ENCODE data around the gene FAM219A. TPM values are rescaled to one million over a fixed set of nuclear protein-coding genes. Genes with fewer than 3 reads are reported as not detected.

FAM219A gene
- total RNA-seq, 2 donors from 2014 or later = 14.4 to 16.5 TPM

GRCh38 chr9:34426347-34427074, 31.9 kb downstream of the FAM219A start:
- intact Hi-C loops (cut with DNase I) = no loop called here
- Histone ChIP-seq H3K4me1 (replicated peaks) (peaks cover 7% of the 10 kb centered on the region), H3K9me3 (no peaks in the 10 kb centered on the region), H3K27me3 (replicated peaks; ENCODE audit: insufficient read depth) (no peaks in the 10 kb centered on the region), H3K36me3 (no peaks in the 10 kb centered on the region), H3K4me3 (no peak overlapping the region), H3K27ac (no peak overlapping the region)
- no peak for DNase-seq (ENCODE audit: low spot score)
- TF ChIP-seq, protein P1, sequence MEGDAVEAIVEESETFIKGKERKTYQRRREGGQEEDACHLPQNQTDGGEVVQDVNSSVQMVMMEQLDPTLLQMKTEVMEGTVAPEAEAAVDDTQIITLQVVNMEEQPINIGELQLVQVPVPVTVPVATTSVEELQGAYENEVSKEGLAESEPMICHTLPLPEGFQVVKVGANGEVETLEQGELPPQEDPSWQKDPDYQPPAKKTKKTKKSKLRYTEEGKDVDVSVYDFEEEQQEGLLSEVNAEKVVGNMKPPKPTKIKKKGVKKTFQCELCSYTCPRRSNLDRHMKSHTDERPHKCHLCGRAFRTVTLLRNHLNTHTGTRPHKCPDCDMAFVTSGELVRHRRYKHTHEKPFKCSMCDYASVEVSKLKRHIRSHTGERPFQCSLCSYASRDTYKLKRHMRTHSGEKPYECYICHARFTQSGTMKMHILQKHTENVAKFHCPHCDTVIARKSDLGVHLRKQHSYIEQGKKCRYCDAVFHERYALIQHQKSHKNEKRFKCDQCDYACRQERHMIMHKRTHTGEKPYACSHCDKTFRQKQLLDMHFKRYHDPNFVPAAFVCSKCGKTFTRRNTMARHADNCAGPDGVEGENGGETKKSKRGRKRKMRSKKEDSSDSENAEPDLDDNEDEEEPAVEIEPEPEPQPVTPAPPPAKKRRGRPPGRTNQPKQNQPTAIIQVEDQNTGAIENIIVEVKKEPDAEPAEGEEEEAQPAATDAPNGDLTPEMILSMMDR (IDR thresholded peaks at IDR 0.05) = no peak
- TF ChIP-seq POLR2A (IDR thresholded peaks at IDR 0.05) = no peak
- TF ChIP-seq POLR2AphosphoS5 (IDR thresholded peaks at IDR 0.05) = no peak
- 79% methylated on average over 5 of the region's 5 CpGs for WGBS

GRCh38 chr9:34419716-34420504, 38.5 kb downstream of the FAM219A start:
- TF ChIP-seq, protein P1 (IDR thresholded peaks at IDR 0.05) = no peak
- TF ChIP-seq POLR2A (IDR thresholded peaks at IDR 0.05) (no peak), POLR2AphosphoS5 (IDR thresholded peaks at IDR 0.05) (no peak)
- Histone ChIP-seq H3K36me3 (peaks cover 0 to 4% of the 10 kb centered on the region in 2 donors), H3K27ac (no peak overlapping the region), H3K4me1 (replicated peaks) (no peaks in the 10 kb centered on the region), H3K9me3 (no peaks in the 10 kb centered on the region), H3K27me3 (replicated peaks; ENCODE audit: insufficient read depth) (no peaks in the 10 kb centered on the region), H3K4me3 (no peak overlapping the region)
- intact Hi-C loops (cut with DNase I) = no loop called here
- no peak for DNase-seq (ENCODE audit: low spot score)
- 80% methylated on average over 4 of the region's 4 CpGs for WGBS

DNA sequence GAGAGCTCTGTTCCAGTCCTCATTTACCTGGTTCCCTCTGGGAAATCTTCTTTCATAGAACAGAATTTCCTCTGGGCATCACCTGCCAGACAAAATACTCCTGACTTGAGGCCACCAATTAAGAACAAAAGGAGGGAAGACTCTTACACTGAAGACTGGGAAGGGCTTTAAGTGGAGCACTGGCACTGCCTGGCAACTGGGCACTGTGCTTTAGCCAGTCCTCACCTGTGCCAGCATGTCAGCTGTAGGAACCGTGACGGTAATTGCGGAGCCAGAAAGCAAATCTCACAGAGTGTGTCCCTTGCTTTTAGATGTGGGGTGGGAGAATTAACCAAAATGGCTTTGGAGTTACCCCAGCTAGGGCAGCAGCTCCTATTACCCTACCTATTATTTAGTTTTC, 40.6 kb downstream of the FAM219A start:
- H3K9me3 ChIP-seq = no peaks in the 10 kb centered on the region
- H3K4me1 ChIP-seq (replicated peaks) = no peaks in the 10 kb centered on the region
- WGBS = 60% methylated on average over 3 of the region's 3 CpGs
- H3K27me3 ChIP-seq (replicated peaks; ENCODE audit: insufficient read depth) = no peaks in the 10 kb centered on the region
- H3K36me3 ChIP-seq = peaks cover 0 to 4% of the 10 kb centered on the region in 2 donors
- DNase-seq (ENCODE audit: low spot score) = no peak
- no peak overlapping the region for H3K27ac ChIP-seq
- intact Hi-C loops (cut with DNase I) = no loop called here
- H3K4me3 ChIP-seq = no peak overlapping the region
- TF ChIP-seq, protein P1 (IDR thresholded peaks at IDR 0.05) = no peak
- no peak for TF ChIP-seq POLR2A (IDR thresholded peaks at IDR 0.05)

DNA sequence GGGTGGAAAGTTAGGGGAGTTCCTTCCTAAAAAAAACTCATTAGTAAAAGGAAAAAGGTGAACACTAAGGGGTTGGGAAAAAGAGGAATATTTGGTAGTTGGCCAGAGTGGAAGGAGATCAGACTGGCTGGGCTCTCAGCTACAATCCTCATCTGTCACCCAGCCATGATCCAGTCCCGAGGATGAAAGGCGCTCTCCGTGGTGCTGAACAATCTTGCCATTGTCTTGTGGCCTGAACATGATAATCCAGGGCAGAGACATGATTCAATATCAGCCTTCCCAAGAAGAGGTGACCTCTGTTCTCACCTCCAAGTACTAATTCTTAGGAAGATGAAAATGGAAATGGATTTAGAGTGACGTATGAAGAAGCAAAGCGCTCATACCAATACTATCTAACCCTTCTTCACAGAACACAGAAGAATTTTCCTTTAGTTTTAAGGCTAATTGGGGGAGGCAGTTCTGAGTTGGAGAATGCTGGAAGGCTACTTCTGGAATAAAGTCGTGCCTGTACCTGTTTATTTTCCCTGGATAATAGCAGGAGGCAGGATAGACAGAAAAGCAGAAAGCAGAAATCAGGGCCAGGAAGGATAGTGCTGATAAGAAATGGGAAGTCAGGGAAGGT, 45.0 kb downstream of the FAM219A start:
- Histone ChIP-seq H3K9me3 (no peaks in the 10 kb centered on the region), H3K4me3 (no peak overlapping the region), H3K27me3 (replicated peaks; ENCODE audit: insufficient read depth) (no peaks in the 10 kb centered on the region), H3K4me1 (replicated peaks) (no peaks in the 10 kb centered on the region), H3K27ac (no peak overlapping the region), H3K36me3 (peaks cover 0 to 3% of the 10 kb centered on the region in 2 donors)
- DNase-seq (ENCODE audit: low spot score) = no peak
- TF ChIP-seq POLR2A (IDR thresholded peaks at IDR 0.05) = no peak
- intact Hi-C loops (cut with DNase I) = no loop called here
- WGBS = 8% methylated on average over 6 of the region's 6 CpGs

DNA sequence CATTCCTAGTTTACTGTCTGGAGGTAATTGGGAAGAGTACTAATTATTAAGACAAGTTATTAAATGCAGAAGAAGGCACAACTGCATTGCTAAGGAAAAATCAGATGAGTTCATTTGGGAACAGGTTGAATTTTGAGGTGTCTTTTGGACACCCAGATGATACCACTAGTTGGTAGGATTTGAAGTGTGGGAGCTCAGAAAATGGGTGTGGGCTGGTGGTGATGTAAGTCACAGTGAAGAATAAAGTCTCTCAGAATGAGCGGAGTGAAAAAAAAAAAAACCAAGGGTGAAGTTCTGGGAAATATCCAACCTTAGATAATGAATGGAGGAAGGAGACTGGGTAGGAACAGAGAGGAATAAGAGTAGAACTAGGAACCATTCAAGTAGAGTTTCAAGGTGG, 46.0 kb downstream of the FAM219A start:
- 31% methylated on average over 1 of the region's 1 CpG for WGBS
- no peaks in the 10 kb centered on the region for H3K4me1 ChIP-seq (replicated peaks)
- no peaks in the 10 kb centered on the region for H3K27me3 ChIP-seq (replicated peaks; ENCODE audit: insufficient read depth)
- no peaks in the 10 kb centered on the region for H3K36me3 ChIP-seq
- DNase-seq (ENCODE audit: low spot score) = no peak
- no peak overlapping the region for H3K27ac ChIP-seq
- TF ChIP-seq, protein P1 (IDR thresholded peaks at IDR 0.05) = no peak
- TF ChIP-seq POLR2A (IDR thresholded peaks at IDR 0.05) (no peak), POLR2AphosphoS5 (IDR thresholded peaks at IDR 0.05) (no peak)
- intact Hi-C loops (cut with DNase I) = no loop called here
- no peaks in the 10 kb centered on the region for H3K9me3 ChIP-seq
- no peak overlapping the region for H3K4me3 ChIP-seq

Measured in prostate gland (tissue), 2 donors.